Measurements from ENCODE around the gene ZNF70.

GRCh38 chr22:23689414-23689813, 61.5 kb downstream of the ZNF70 start:
- no peak for TF ChIP-seq POLR2A (IDR thresholded peaks at IDR 0.05; ENCODE audit: low read length)
- no peak for TF ChIP-seq GATA1 (IDR thresholded peaks at IDR 0.05; ENCODE audit: low read depth, low read length)

Data from erythroblast (primary cell).